GM21447 (cell line): ENCODE results near the gene SPESP1.

ENCODE experiments used
- ATAC-seq: cut with Tn5 transposase; IDR thresholded peaks from one replicate; pipeline ENCODE4 v1.9.1; 2021; ENCODE audit not compliant: unreplicated experiment

The SPESP1 gene

GRCh38 chr15:68990231-68990991 lies 60.1 kb downstream of the SPESP1 start:
- ATAC-seq, result no peak

- no peak for ATAC-seq
Measured at GRCh38 chr15:68990992-68991500, 60.7 kb downstream of the SPESP1 start.

GRCh38 chr15:68991723-68992122 lies 61.4 kb downstream of the SPESP1 start:
- ATAC-seq, result no peak

GRCh38 chr15:68992696-68993095 lies 62.4 kb downstream of the SPESP1 start:
- ATAC-seq, result no peak

GRCh38 chr15:68993276-68993675 lies 63.0 kb downstream of the SPESP1 start:
- ATAC-seq, result no peak

- ATAC-seq, result no peak
Measured at GRCh38 chr15:68994149-68994548, 63.8 kb downstream of the SPESP1 start.

GRCh38 chr15:68994981-68995761 lies 64.8 kb downstream of the SPESP1 start:
- ATAC-seq, result no peak
